ENCODE measurements around the gene TSPY4. TPM values are rescaled to one million over a fixed set of nuclear protein-coding genes. Genes with fewer than 3 reads are reported as not detected.
"Not testable (repeated sequence)": the region's sequence is repeated elsewhere in the genome, so short reads cannot be mapped to it uniquely, and the experiment has no call there.

The TSPY4 gene
- not detected in 3 replicates for total RNA-seq

- H3K36me3 Mint-ChIP-seq; H3K9me3 Mint-ChIP-seq; DNase-seq (ENCODE audit: low spot score in 2 of 2, unreplicated experiment in 2 of 2); H3K27ac Mint-ChIP-seq; H3K27me3 Mint-ChIP-seq (ENCODE audit: low read depth); H3K4me1 Mint-ChIP-seq; H3K4me3 Mint-ChIP-seq: not testable (repeated sequence)
Observed at GRCh38 chrY:9337164-9337563, at the start of gene TSPY4. TSS of gene TSPY4 (plus strand) at chrY:9337464. CDS start at chrY:9337510, 46 bp downstream.

- Mint-ChIP-seq H3K27me3 (ENCODE audit: low read depth) (no peaks in the 10 kb centered on the region), H3K4me3 (no peak overlapping the region), H3K9me3 (no peaks in the 10 kb centered on the region), H3K27ac (no peak overlapping the region), H3K36me3 (no peaks in the 10 kb centered on the region), H3K4me1 (no peaks in the 10 kb centered on the region)
- no peak for TF ChIP-seq CTCF (IDR thresholded peaks at IDR 0.05; ENCODE audit: unreplicated experiment)
- DNase-seq (ENCODE audit: low spot score in 2 of 2, unreplicated experiment in 2 of 2), result no peak
Observed at GRCh38 chrY:9320996-9321395, 16.3 kb upstream of the TSPY4 start.

- H3K4me1 Mint-ChIP-seq; H3K9me3 Mint-ChIP-seq; H3K4me3 Mint-ChIP-seq; H3K36me3 Mint-ChIP-seq; DNase-seq (ENCODE audit: low spot score in 2 of 2, unreplicated experiment in 2 of 2); H3K27ac Mint-ChIP-seq; H3K27me3 Mint-ChIP-seq (ENCODE audit: low read depth): not testable (repeated sequence)
Observed at GRCh38 chrY:9357497-9357896, 20.2 kb downstream of the TSPY4 start, which contains the start of gene TSPY8. TSS of gene TSPY8 (plus strand) at chrY:9357797. CDS start at chrY:9357843, 46 bp downstream.

Other genes with a start within 250 kb of the TSPY4 start
- gene TSPY8, start 20.3 kb downstream of the TSPY4 start, total RNA-seq, result not detected in 3 replicates
- not detected in 3 replicates for gene TSPY3, start 61.0 kb downstream of the TSPY4 start, total RNA-seq
- not detected in 3 replicates for gene TSPY1, start 129.5 kb downstream of the TSPY4 start, total RNA-seq
- not detected in 3 replicates for gene TSPY9, start 149.8 kb downstream of the TSPY4 start, total RNA-seq
- gene TSPY10, start 190.4 kb downstream of the TSPY4 start, total RNA-seq, result not detected in 3 replicates

Data from mesothelial cell of epicardium (in vitro differentiated cells).